HG02610 (cell line): ENCODE results near the gene C19orf81.
A peak's percentile ranks its signal among the peaks of the same experiment; 100 is the strongest.

Source experiments
- ATAC-seq: cut with Tn5 transposase; IDR thresholded peaks from one replicate; pipeline ENCODE4 v1.9.1; 2021; ENCODE audit warnings: mild to moderate bottlenecking, moderate library complexity; ENCODE audit not compliant: unreplicated experiment

C19orf81 gene

GRCh38 chr19:50679177-50680125 lies 30.2 kb downstream of the C19orf81 start:
- peak; percentile 77 for ATAC-seq

- no peak for ATAC-seq
Observed at GRCh38 chr19:50686310-50687032, 37.2 kb downstream of the C19orf81 start.

- no peak for ATAC-seq
Observed at GRCh38 chr19:50688766-50689165, 39.5 kb downstream of the C19orf81 start.

- ATAC-seq = no peak
Observed at GRCh38 chr19:50690439-50690838, 41.2 kb downstream of the C19orf81 start.

GRCh38 chr19:50693064-50693975 lies 44.1 kb downstream of the C19orf81 start:
- no peak for ATAC-seq

GRCh38 chr19:50694815-50695145 lies 45.5 kb downstream of the C19orf81 start:
- ATAC-seq = no peak

- ATAC-seq = no peak
Observed at GRCh38 chr19:50695251-50696093, 46.2 kb downstream of the C19orf81 start.

- ATAC-seq = no peak
Observed at GRCh38 chr19:50696094-50696483, 46.8 kb downstream of the C19orf81 start.

- no peak for ATAC-seq
Observed at GRCh38 chr19:50697414-50698124, 48.3 kb downstream of the C19orf81 start.

GRCh38 chr19:50701367-50701985 lies 52.2 kb downstream of the C19orf81 start:
- ATAC-seq = no peak

GRCh38 chr19:50702158-50702870 lies 53.1 kb downstream of the C19orf81 start:
- no peak for ATAC-seq

- ATAC-seq = no peak
Observed at GRCh38 chr19:50702871-50703829, 53.9 kb downstream of the C19orf81 start.

GRCh38 chr19:50703915-50704796 lies 54.9 kb downstream of the C19orf81 start:
- no peak for ATAC-seq

GRCh38 chr19:50705422-50706019 lies 56.3 kb downstream of the C19orf81 start:
- no peak for ATAC-seq

- ATAC-seq = no peak
Observed at GRCh38 chr19:50706387-50706786, 57.1 kb downstream of the C19orf81 start.
